AG04449 (cell line): Measurements from ENCODE around the gene NPAS3.

Source experiments
- CTCF ChIA-PET: fragments of 350-600 bp; formaldehyde crosslinking; extraction: SDS; loops from one replicate; lab custom pipeline; 2021; ENCODE audit warnings: antibody characterized with exemption; lab: Yijun Ruan, JAX
- POLR2A ChIA-PET: fragments of 400-600, 350-600 bp; formaldehyde crosslinking; extraction: SDS; loops from one replicate; lab custom pipeline; 2020; ENCODE audit warnings: antibody characterized with exemption, inconsistent platforms; lab: Yijun Ruan, JAX
- DNase-seq: peaks from one replicate; pipeline ENCODE4 v3.0.0-alpha.2; 2010; ENCODE audit warnings: low read depth, low spot score
- H3K4me3 ChIP-seq: 2 replicates; pipeline ENCODE4 v1.5.1; 2011; ENCODE audit warnings: low read depth, mild to moderate bottlenecking, control low read depth, low read length
- TF ChIP-seq, protein P1 (sequence below): IDR thresholded peaks from one replicate; pipeline ENCODE4 v1.5.1; 2011; ENCODE audit warnings: mild to moderate bottlenecking, moderate library complexity, low read length, control low read depth, inconsistent platforms; ENCODE audit not compliant: insufficient read depth; ENCODE audit errors: missing control alignments

NPAS3 gene

DNA sequence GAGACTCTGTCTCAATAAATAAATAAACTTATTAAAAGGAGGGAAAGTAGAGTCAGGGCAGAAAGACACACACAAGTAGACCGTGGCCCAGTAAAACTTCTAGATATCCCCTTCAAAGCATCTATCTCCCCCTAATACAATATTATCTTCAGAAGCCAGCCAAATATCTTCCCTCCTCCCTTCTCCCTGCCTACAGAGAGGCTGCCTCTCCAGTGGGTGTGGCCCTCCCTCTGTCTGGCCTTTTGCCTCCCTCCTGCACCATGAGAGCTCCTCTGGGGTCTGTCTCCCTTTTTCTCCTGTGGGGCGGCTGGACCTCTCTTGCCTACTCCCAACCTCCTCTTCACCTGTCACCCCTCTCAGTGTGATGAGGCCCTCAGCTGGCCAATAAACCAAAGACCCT lies 873.0 kb downstream of the NPAS3 start:
- no peak overlapping the region for H3K4me3 ChIP-seq
- DNase-seq = no peak
- POLR2A ChIA-PET = no interaction called here
- TF ChIP-seq, protein P1, sequence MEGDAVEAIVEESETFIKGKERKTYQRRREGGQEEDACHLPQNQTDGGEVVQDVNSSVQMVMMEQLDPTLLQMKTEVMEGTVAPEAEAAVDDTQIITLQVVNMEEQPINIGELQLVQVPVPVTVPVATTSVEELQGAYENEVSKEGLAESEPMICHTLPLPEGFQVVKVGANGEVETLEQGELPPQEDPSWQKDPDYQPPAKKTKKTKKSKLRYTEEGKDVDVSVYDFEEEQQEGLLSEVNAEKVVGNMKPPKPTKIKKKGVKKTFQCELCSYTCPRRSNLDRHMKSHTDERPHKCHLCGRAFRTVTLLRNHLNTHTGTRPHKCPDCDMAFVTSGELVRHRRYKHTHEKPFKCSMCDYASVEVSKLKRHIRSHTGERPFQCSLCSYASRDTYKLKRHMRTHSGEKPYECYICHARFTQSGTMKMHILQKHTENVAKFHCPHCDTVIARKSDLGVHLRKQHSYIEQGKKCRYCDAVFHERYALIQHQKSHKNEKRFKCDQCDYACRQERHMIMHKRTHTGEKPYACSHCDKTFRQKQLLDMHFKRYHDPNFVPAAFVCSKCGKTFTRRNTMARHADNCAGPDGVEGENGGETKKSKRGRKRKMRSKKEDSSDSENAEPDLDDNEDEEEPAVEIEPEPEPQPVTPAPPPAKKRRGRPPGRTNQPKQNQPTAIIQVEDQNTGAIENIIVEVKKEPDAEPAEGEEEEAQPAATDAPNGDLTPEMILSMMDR = no peak
- CTCF ChIA-PET = no interaction called here

DNA sequence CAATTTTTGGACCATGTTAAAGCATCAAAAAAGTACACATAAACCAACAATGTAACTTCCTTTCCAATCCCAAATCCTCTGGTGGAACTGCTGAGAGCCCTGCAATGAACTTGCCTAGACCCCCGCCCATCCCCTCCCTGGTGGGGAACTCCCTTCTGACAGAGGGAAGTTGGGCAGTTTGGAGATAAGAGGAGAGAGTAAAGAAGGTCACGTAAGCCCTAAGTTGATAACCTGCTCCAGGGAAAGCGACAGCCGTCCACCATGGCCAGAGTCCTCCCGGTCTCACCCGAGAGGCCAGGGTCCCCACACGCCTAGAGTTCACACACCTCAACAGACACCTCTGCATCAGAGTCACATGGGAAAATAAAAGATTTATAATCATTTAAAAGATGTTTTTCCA lies 873.5 kb downstream of the NPAS3 start:
- TF ChIP-seq, protein P1 = no peak

DNA sequence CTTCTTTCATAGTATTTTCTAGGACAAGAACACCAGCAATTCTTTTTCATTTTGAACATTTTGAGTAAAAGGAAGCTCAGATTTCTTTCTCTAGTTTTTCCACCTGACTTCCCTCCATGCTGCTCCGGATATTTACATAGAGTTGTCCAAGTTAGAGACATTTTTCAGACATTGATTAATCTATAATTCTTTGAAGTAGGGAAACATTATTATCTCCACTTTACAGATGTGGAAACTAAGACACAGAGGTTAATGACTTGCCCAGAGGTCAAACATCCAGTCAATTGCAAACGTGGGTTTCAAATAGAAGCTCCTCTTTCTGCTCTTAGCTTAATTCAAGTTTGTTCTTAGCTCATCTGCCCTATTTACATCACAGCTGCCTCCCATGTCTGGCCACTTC lies 873.9 kb downstream of the NPAS3 start:
- TF ChIP-seq, protein P1 = no peak
- no peak for DNase-seq
- no peak overlapping the region for H3K4me3 ChIP-seq
- CTCF ChIA-PET = no interaction called here
- POLR2A ChIA-PET = no interaction called here

More for the DNA sequence above, 873.5 kb downstream of the NPAS3 start:
- H3K4me3 ChIP-seq = no peak overlapping the region
- no peak for DNase-seq
- ChIA-PET CTCF (no interaction called here), POLR2A (no interaction called here)

DNA sequence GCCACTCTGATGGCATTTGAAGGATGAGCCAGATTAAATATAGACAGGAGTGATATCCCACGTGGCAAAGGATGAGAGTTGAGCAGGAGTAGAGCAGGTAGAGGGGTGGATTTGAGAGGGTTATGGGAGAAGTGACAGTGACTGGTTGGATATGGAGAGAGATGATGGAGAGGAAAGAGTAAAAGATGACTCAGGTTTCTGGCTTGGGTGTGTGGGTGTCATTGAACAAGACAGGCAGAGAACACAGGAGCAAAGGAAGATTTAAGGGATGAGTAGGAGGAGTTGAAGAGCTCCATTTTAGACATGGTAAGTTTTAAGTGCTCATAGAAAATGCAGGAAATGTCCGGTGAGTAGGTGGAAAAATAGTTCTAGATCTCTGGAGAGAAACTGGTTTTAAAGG lies 875.3 kb downstream of the NPAS3 start:
- POLR2A ChIA-PET = no interaction called here
- DNase-seq = no peak
- TF ChIP-seq, protein P1 = no peak
- no peak overlapping the region for H3K4me3 ChIP-seq
- CTCF ChIA-PET = no interaction called here

DNA sequence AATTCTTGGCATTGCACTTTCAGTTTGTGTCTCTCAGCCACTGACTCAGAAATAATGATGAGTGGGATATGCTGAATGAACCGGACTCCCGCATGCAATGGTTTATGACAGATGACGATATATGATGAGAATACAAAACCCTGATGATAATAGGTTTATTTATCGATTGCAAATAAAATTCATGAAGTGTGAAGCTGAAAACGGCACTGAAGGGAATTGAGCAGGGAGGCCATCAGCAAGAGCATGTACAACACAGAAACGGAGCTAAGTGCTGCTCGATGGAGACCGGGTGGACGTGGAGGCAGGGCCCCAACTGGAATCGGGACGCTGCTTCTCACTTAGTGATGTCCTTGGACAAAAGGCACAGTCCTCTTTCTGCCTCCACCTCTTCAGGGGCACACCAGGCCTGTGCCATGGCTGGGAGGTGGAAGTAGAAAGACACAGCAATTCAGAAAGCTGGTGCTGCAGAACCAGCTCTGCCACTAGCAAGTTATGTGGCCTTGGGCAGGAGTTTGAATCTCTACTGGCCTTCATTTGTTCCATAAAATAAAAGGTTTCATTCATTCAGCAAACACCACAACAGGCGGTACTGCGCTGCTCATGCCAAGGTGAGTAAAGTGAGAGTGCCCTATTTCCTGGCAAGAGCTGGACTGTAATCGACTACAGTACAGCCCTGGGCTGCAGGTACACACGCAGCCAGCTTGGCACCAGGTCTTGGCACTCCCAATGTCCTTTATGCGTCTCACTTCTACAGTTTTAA lies 895.2 kb downstream of the NPAS3 start:
- no peak for DNase-seq
- TF ChIP-seq, protein P1 = no peak
- CTCF ChIA-PET = interaction anchor here (12.8 kb wide), 1 partner anchor 265 kb away, joined by 150 read pairs; no protein-coding TSS in a partner anchor
- no peak overlapping the region for H3K4me3 ChIP-seq
- POLR2A ChIA-PET = no interaction called here

DNA sequence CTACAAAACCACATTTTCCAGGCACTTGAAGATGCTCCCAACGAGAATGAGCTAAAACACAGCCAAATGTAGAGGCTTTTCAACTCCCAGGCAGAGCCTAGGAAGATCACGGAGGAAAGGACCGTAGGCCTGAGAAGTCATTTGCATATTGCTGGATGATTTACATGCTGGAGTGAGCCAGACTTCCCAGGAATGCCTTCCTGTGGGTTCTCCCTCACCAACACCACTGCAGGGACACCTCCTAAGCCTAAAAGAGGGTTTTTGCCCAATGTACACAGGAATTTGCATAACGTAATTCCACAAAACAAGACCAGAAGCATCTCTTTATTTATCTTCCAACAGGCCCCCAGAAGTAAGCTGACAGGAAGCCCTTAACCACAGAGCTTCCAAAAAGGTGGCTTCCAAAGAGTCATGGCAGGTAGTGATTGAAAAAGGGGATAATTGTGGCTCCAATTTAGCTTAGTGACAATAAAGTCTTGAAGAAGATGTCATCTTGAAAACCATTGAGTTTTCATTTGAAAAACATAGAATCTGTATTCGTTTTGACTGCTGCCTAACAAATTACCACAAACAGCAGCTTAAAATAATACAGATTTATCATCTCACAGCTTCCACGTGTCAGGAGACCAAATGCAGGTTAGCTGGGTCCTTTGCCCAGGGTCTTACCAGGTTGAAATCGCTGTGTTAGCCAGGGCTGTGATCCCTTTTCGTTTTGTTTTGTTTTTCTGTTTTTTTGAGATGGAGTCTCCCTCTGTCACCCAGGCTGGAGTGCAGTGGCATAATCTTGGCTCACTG lies 896.0 kb downstream of the NPAS3 start:
- no peak overlapping the region for H3K4me3 ChIP-seq
- no peak for DNase-seq
- CTCF ChIA-PET = interaction anchor here (12.8 kb wide), 1 partner anchor 264 kb away, joined by 150 read pairs; no protein-coding TSS in a partner anchor
- TF ChIP-seq, protein P1 = no peak
- POLR2A ChIA-PET = no interaction called here
